Right lobe of liver (tissue), 4 donors: Measurements from ENCODE around the gene EYA2.

Source experiments
- POLR2A ChIP-seq: fragments of 450-650 bp; IDR thresholded peaks from one replicate; pipeline ENCODE4 v1.6.1; 2017; ENCODE audit warnings: antibody characterized with exemption, mild to moderate bottlenecking
- TF ChIP-seq, protein P1 (sequence below), 4 donors: fragments of 200-600 bp in 3 of 4; fragments of 450-650 bp in 1 of 4; IDR thresholded peaks; one replicate each; pipeline versions ENCODE4 v1.5.1 to v1.8.0; 2016 to 2022; ENCODE audit warnings: antibody characterized with exemption in 4 of 4, mild to moderate bottlenecking in 2 of 4
- donor health status: DM: no; HTN: no; CAD: no.
- donor health status: DM: no; HTN: no; CAD: no.
- donor health status: DM: no; HTN: yes; CAD: no.

- no peak for TF ChIP-seq POLR2A
- TF ChIP-seq, protein P1, sequence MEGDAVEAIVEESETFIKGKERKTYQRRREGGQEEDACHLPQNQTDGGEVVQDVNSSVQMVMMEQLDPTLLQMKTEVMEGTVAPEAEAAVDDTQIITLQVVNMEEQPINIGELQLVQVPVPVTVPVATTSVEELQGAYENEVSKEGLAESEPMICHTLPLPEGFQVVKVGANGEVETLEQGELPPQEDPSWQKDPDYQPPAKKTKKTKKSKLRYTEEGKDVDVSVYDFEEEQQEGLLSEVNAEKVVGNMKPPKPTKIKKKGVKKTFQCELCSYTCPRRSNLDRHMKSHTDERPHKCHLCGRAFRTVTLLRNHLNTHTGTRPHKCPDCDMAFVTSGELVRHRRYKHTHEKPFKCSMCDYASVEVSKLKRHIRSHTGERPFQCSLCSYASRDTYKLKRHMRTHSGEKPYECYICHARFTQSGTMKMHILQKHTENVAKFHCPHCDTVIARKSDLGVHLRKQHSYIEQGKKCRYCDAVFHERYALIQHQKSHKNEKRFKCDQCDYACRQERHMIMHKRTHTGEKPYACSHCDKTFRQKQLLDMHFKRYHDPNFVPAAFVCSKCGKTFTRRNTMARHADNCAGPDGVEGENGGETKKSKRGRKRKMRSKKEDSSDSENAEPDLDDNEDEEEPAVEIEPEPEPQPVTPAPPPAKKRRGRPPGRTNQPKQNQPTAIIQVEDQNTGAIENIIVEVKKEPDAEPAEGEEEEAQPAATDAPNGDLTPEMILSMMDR (IDR thresholded peaks at IDR 0.05) = no peak
These were observed 68.5 kb downstream of the EYA2 start for GRCh38 chr20:46963196-46963529.
